A549 (cell line): Measurements from ENCODE around the gene RHEBL1. TPM values are rescaled to one million over a fixed set of nuclear protein-coding genes. Genes with fewer than 3 reads are reported as not detected.

Experiments used
- ATAC-seq, 2 experiments: fragments of 200-7000 bp in 1 of 2; fragments of >200 bp in 1 of 2; cut with Nextera tagmentation in 1 of 2; cut with Tn5 transposase in 1 of 2; 3 replicates each; pipeline versions ENCODE4 v1.8.0 to v1.9.1; 2018 to 2020; ENCODE audit warnings: mild to moderate bottlenecking in 1 of 2, moderate library complexity in 1 of 2
- CTCF ChIA-PET: fragments of 300-600 bp; sonication (Branson Sonifier 250); formaldehyde crosslinking; extraction: SDS; loops from one replicate; lab custom pipeline; 2021; ENCODE audit warnings: antibody characterized with exemption, inconsistent platforms; lab: Yijun Ruan, JAX
- POLR2A ChIA-PET: fragments of 350-600 bp; formaldehyde crosslinking; extraction: SDS; loops from one replicate; lab custom pipeline; 2021; ENCODE audit warnings: antibody characterized with exemption, inconsistent platforms; lab: Yijun Ruan, JAX
- DNase-seq, 2 experiments: peaks; one replicate each; pipeline versions ENCODE4 v3.0.0 to v3.0.0-alpha.2; 2011 to 2016; ENCODE audit warnings: low read depth in 1 of 2, low spot score in 1 of 2
- FAIRE-seq: peaks from 2 replicates; lab custom pipeline; 2011; peaks lifted over from hg19 to GRCh38; lab: Jason Lieb, UNC
- H3K27ac ChIP-seq, 2 experiments: fragments of >200 bp; sonication (Bioruptor Twin); formaldehyde crosslinking; 3 replicates each; pipeline ENCODE4 v1.5.1; 2016 to 2017
- H3K4me1 ChIP-seq: fragments of >200 bp; sonication (Bioruptor Twin); formaldehyde crosslinking; 3 replicates; pipeline ENCODE4 v1.6.1; 2016
- H3K4me2 ChIP-seq: fragments of >200 bp; sonication (Bioruptor Twin); formaldehyde crosslinking; 3 replicates; pipeline ENCODE4 v1.6.1; 2016
- H3K4me3 ChIP-seq: fragments of >200 bp; sonication (Bioruptor Twin); formaldehyde crosslinking; 3 replicates; pipeline ENCODE4 v1.5.1; 2016
- H3K9me3 ChIP-seq: fragments of >200 bp; sonication (Bioruptor Twin); formaldehyde crosslinking; 3 replicates; pipeline ENCODE4 v1.6.1; 2016
- CBX2 ChIP-seq: fragments of 200-600 bp; sonication (generic); IDR thresholded peaks from 2 replicates; pipeline ENCODE4 v1.6.1; 2016; ENCODE audit warnings: low read depth, mild to moderate bottlenecking, borderline replicate concordance
- CHD2 ChIP-seq: fragments of 150-350 bp; IDR thresholded peaks from 2 replicates; pipeline ENCODE4 v1.6.1; 2014; ENCODE audit warnings: low read length; ENCODE audit not compliant: partially characterized antibody
- EHF ChIP-seq: fragments of 250-450 bp; sonication (Bioruptor Pico); IDR thresholded peaks from 2 replicates; pipeline ENCODE4 v1.5.0; 2020; ENCODE audit warnings: mild to moderate bottlenecking
- EP300 ChIP-seq, 2 experiments: fragments of >200 bp; sonication (Bioruptor Twin); formaldehyde crosslinking; IDR thresholded peaks; 2 replicates in 1 of 2; 3 replicates in 1 of 2; pipeline ENCODE4 v1.6.1; 2016 to 2017
- ESRRA ChIP-seq: fragments of 150-350 bp; IDR thresholded peaks from 2 replicates; pipeline ENCODE4 v1.6.1; 2014; ENCODE audit warnings: mild to moderate bottlenecking, low read length, borderline replicate concordance
- HEYL ChIP-seq: fragments of 250-450 bp; sonication (Bioruptor Pico); IDR thresholded peaks from 2 replicates; pipeline ENCODE4 v1.8.0; 2021; ENCODE audit warnings: mild to moderate bottlenecking, moderate library complexity
- KDM1A ChIP-seq: fragments of 200-600 bp; sonication (generic); IDR thresholded peaks from 2 replicates; pipeline ENCODE4 v1.6.1; 2016; ENCODE audit warnings: low read depth, mild to moderate bottlenecking
- KDM5A ChIP-seq: fragments of 200-600 bp; sonication (generic); IDR thresholded peaks from 2 replicates; pipeline ENCODE4 v1.6.1; 2016; ENCODE audit warnings: antibody characterized with exemption, mild to moderate bottlenecking
- MAFK ChIP-seq: fragments of 450-650 bp; IDR thresholded peaks from 2 replicates; pipeline ENCODE4 v1.6.1; 2014; ENCODE audit not compliant: partially characterized antibody
- MAZ ChIP-seq: fragments of 150-350 bp; IDR thresholded peaks from 2 replicates; pipeline ENCODE4 v1.6.1; 2014; ENCODE audit warnings: antibody characterized with exemption, low read depth, low read length, borderline replicate concordance
- NPAS2 ChIP-seq: fragments of 250-450 bp; sonication (Bioruptor Pico); IDR thresholded peaks from 2 replicates; pipeline ENCODE4 v1.8.0; 2022; ENCODE audit warnings: mild to moderate bottlenecking, moderate library complexity, borderline replicate concordance
- RAD21 ChIP-seq, 2 experiments: fragments of >200 bp in 1 of 2; sonication (Bioruptor Twin) in 1 of 2; formaldehyde crosslinking in 1 of 2; IDR thresholded peaks in 1 of 2; conservative IDR thresholded peaks in 1 of 2; 2 replicates in 1 of 2; 3 replicates in 1 of 2; pipeline ENCODE4 v1.6.1; 2012 to 2018; ENCODE audit warnings: inconsistent platforms in 1 of 2
- RARB ChIP-seq: fragments of 250-450 bp; sonication (Bioruptor Pico); IDR thresholded peaks from 2 replicates; pipeline ENCODE4 v1.8.0; 2021; ENCODE audit warnings: mild to moderate bottlenecking, moderate library complexity
- TFCP2L1 ChIP-seq: fragments of 250-450 bp; sonication (Bioruptor Pico); IDR thresholded peaks from 2 replicates; pipeline ENCODE4 v1.5.0; 2021; ENCODE audit warnings: mild to moderate bottlenecking
- TP53 ChIP-seq: fragments of 250-450 bp; sonication (Bioruptor Pico); IDR thresholded peaks from 2 replicates; pipeline ENCODE4 v1.5.0; 2021; ENCODE audit warnings: mild to moderate bottlenecking, moderate library complexity
- ZFP36 ChIP-seq: fragments of 450-650 bp; IDR thresholded peaks from 2 replicates; pipeline ENCODE4 v1.6.1; 2014; ENCODE audit warnings: borderline replicate concordance; ENCODE audit not compliant: partially characterized antibody
- WGBS: methylation state at CpG from one replicate; pipeline ENCODE4 v1.1.6; 2017; ENCODE audit errors: missing lambda C conversion rate; 5-methylcytosine and 5-hydroxymethylcytosine counted together
- polyA plus RNA-seq, 4 experiments: library from polyadenylated mRNA; depleted of rRNA in 3 of 4; stranded (reverse); fragments of >200 nt; fragmentation: RNase III in 1 of 4; extraction: RNeasy Plus Mini Kit Qiagen cat#74134 plus additional on column Dnase treatment in 1 of 4; gene quantifications; 2 replicates in 3 of 4; 3 replicates in 1 of 4; pipeline ENCODE4 v1.2.3, GENCODE V29; 2011 to 2017
- TF ChIP-seq, protein P1 (sequence below): fragments of 150-350 bp; IDR thresholded peaks from 2 replicates; pipeline ENCODE4 v1.6.1; 2014; ENCODE audit warnings: low read depth, mild to moderate bottlenecking, low read length
- TF ChIP-seq, protein P2 (sequence below): IDR thresholded peaks from 2 replicates; pipeline ENCODE4 v1.6.1; 2012
- TF ChIP-seq, protein P3 (sequence below): fragments of >200 bp; sonication (Bioruptor Twin); formaldehyde crosslinking; IDR thresholded peaks from 3 replicates; pipeline ENCODE4 v1.5.1; 2016
- TF ChIP-seq, protein P4 (sequence below): fragments of 250-450 bp; sonication (Bioruptor Pico); IDR thresholded peaks from 2 replicates; pipeline ENCODE4 v1.5.0; 2021; ENCODE audit warnings: mild to moderate bottlenecking, moderate library complexity, borderline replicate concordance

Gene RHEBL1
- polyA plus RNA-seq, 2 of the 4 experiments (the other 2 are of a cell fraction) = 2.1 to 4.0 TPM

DNA sequence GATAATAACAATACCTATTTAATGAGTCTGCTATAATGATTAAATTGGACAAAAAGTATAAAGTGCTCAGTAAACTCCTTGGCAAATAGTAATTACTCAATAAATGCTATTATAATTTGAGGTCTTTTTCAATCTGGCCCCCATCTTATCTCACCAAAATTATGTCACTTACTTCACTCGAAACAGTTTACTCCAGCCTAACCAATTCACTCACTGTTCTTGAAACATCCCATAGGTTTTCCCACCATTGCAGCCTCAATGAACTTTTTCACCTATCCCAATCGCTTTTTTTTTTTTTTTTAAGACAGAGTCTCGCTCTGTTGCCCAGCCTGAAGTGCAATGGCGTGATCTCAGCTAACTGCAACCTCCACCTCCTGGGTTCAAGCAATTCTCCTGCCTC, 33.8 kb downstream of the RHEBL1 start:
- POLR2A ChIA-PET = interaction anchor here (0.6 kb wide), 1 partner anchor 18 kb away, joined by 5 read pairs; the partner anchor contains the start of gene PRKAG1
- FAIRE-seq (no peak), ATAC-seq (no peak), DNase-seq (no peak)
- H3K4me2 ChIP-seq = no peak overlapping the region
- CTCF ChIA-PET = interaction anchor here (0.9 to 3.1 kb wide), 8 partner anchors 8 to 253 kb away, joined by 3 to 13 read pairs (median 8); partner anchors contain the start of gene WNT1
- H3K4me1 ChIP-seq = no peaks in the 10 kb centered on the region
- H3K9me3 ChIP-seq = no peaks in the 10 kb centered on the region
- WGBS = 93% methylated on average over 4 of the region's 4 CpGs
- no peak overlapping the region for H3K4me3 ChIP-seq
- H3K27ac ChIP-seq = no peak overlapping the region
- no peak for TF ChIP-seq TP53 (CRISPR knock-in tag)
- TF ChIP-seq KDM5A = no peak
- TF ChIP-seq RAD21 (conservative IDR thresholded peaks at IDR 0.05 in 1 of 2, IDR thresholded peaks at IDR 0.05 in 1 of 2) = no peak
- no peak for TF ChIP-seq CHD2
- no peak for TF ChIP-seq NPAS2 (CRISPR knock-in tag)
- TF ChIP-seq, all 56 proteins: peak for 0

DNA sequence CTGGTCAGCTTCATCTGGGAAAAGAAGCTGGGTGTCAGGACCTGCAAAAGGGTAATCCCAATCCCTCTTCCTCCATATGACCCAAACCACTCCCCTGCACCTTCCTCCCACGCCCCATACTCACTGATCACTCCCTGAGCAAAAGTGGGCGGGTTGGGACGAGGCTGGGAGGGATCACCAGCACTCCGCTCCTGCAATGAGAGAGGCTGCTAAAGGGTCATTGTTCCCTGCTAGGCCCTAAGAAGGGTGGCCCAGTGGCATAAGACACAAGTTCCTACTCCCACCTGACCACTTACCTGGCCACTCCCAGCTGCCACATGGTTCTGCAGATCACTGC, 35.5 kb downstream of the RHEBL1 start:
- Histone ChIP-seq H3K27ac (no peak overlapping the region), H3K4me1 (no peaks in the 10 kb centered on the region), H3K4me2 (no peak overlapping the region), H3K9me3 (no peaks in the 10 kb centered on the region), H3K4me3 (no peak overlapping the region)
- ATAC-seq = no peak
- ChIA-PET POLR2A (no interaction called here), CTCF (interaction anchor here (1.5 to 3.1 kb wide), 3 partner anchors 9 to 30 kb away, joined by 4 to 13 read pairs (median 10); no protein-coding TSS in a partner anchor)
- no peak for FAIRE-seq
- TF ChIP-seq, protein P1, sequence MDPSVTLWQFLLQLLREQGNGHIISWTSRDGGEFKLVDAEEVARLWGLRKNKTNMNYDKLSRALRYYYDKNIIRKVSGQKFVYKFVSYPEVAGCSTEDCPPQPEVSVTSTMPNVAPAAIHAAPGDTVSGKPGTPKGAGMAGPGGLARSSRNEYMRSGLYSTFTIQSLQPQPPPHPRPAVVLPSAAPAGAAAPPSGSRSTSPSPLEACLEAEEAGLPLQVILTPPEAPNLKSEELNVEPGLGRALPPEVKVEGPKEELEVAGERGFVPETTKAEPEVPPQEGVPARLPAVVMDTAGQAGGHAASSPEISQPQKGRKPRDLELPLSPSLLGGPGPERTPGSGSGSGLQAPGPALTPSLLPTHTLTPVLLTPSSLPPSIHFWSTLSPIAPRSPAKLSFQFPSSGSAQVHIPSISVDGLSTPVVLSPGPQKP = no peak
- TF ChIP-seq MAFK = no peak
- no peak for TF ChIP-seq EP300 (IDR thresholded peaks at IDR 0.05)
- no peak for TF ChIP-seq ZFP36
- no peak for TF ChIP-seq HEYL (CRISPR knock-in tag)
- TF ChIP-seq MAZ = no peak
- TF ChIP-seq RARB (CRISPR knock-in tag) = no peak
- TF ChIP-seq ESRRA = no peak
- no peak for TF ChIP-seq KDM1A
- no peak for TF ChIP-seq CBX2
- TF ChIP-seq, protein P2, sequence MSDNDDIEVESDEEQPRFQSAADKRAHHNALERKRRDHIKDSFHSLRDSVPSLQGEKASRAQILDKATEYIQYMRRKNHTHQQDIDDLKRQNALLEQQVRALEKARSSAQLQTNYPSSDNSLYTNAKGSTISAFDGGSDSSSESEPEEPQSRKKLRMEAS = no peak
- TF ChIP-seq NPAS2 (CRISPR knock-in tag) = no peak
- no peak for TF ChIP-seq KDM5A
- no peak for TF ChIP-seq TFCP2L1 (CRISPR knock-in tag)
- TF ChIP-seq EHF (CRISPR knock-in tag) = no peak
- DNase-seq = no peak
- 92% methylated on average over 4 of the region's 4 CpGs for WGBS

DNA sequence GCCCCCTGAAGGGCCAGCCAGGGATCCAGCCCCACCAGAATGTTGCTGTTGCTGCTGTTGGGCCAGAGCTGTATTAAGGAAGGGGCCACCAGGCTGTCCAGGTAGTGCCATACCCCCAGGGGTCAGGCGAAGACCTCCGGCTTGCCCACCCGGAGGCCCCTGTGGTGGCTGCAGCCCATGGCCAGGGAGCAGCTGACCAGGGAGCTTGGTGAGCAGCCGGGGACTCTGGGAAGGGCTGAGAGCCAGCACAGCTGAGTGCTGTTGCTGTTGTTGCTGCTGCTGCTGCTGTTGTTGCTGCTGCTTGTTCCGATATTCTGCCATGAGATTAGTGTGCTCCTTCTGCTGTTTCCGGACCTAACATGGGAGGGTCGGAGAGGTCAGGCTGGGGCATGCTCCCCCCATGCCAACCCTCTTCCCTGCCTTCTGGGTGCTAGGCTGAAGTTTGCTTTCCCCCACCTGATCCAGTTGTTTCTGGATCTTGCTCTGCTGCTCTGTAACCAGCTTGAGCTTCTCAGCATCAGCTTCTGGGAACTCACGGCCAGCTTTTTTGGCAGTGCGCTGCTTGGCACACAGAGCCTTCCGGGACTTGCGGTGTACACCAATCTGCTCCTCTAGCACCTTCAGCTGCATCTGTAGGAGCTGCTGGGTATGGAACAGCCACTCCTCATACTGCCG, 36.0 kb downstream of the RHEBL1 start:
- ChIA-PET CTCF (interaction anchor here (1.0 to 3.1 kb wide), 6 partner anchors 9 to 37 kb away, joined by 3 to 13 read pairs (median 6); no protein-coding TSS in a partner anchor), POLR2A (no interaction called here)
- no peak for FAIRE-seq
- no peak; a peak in 2 of 6 replicates for ATAC-seq
- DNase-seq = no peak
- H3K4me1 ChIP-seq = no peaks in the 10 kb centered on the region
- H3K4me2 ChIP-seq = no peak overlapping the region
- H3K4me3 ChIP-seq = no peak overlapping the region
- WGBS = 91% methylated on average over 12 of the region's 12 CpGs
- no peaks in the 10 kb centered on the region for H3K9me3 ChIP-seq
- H3K27ac ChIP-seq = no peak overlapping the region
- no peak for TF ChIP-seq KDM5A
- TF ChIP-seq, protein P3, sequence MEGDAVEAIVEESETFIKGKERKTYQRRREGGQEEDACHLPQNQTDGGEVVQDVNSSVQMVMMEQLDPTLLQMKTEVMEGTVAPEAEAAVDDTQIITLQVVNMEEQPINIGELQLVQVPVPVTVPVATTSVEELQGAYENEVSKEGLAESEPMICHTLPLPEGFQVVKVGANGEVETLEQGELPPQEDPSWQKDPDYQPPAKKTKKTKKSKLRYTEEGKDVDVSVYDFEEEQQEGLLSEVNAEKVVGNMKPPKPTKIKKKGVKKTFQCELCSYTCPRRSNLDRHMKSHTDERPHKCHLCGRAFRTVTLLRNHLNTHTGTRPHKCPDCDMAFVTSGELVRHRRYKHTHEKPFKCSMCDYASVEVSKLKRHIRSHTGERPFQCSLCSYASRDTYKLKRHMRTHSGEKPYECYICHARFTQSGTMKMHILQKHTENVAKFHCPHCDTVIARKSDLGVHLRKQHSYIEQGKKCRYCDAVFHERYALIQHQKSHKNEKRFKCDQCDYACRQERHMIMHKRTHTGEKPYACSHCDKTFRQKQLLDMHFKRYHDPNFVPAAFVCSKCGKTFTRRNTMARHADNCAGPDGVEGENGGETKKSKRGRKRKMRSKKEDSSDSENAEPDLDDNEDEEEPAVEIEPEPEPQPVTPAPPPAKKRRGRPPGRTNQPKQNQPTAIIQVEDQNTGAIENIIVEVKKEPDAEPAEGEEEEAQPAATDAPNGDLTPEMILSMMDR = no peak
- TF ChIP-seq CHD2 = no peak
- TF ChIP-seq, protein P4, sequence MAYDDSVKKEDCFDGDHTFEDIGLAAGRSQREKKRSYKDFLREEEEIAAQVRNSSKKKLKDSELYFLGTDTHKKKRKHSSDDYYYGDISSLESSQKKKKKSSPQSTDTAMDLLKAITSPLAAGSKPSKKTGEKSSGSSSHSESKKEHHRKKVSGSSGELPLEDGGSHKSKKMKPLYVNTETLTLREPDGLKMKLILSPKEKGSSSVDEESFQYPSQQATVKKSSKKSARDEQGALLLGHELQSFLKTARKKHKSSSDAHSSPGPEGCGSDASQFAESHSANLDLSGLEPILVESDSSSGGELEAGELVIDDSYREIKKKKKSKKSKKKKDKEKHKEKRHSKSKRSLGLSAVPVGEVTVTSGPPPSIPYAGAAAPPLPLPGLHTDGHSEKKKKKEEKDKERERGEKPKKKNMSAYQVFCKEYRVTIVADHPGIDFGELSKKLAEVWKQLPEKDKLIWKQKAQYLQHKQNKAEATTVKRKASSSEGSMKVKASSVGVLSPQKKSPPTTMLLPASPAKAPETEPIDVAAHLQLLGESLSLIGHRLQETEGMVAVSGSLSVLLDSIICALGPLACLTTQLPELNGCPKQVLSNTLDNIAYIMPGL (CRISPR knock-in tag) = no peak
